Kasumi-1 (cell line): ENCODE measurements around the gene COBLL1.

ENCODE experiments used
- DNase-seq, 2 experiments: peaks; one replicate each; lab custom pipeline; 2025; lab: John Stamatoyannopoulos, UW

COBLL1 gene

GRCh38 chr2:164677271-164677670 lies 164.4 kb downstream of the COBLL1 start:
- DNase-seq: no peak

GRCh38 chr2:164675687-164676086 lies 165.9 kb downstream of the COBLL1 start:
- no peak for DNase-seq

GRCh38 chr2:164675027-164675426 lies 166.6 kb downstream of the COBLL1 start:
- DNase-seq: no peak

GRCh38 chr2:164671664-164672396 lies 169.8 kb downstream of the COBLL1 start:
- no peak for DNase-seq

GRCh38 chr2:164669291-164669690 lies 172.3 kb downstream of the COBLL1 start:
- no peak for DNase-seq

- DNase-seq: no peak
Measured at GRCh38 chr2:164667566-164667965, 174.1 kb downstream of the COBLL1 start.

GRCh38 chr2:164664070-164664469 lies 177.6 kb downstream of the COBLL1 start:
- no peak for DNase-seq

GRCh38 chr2:164662868-164663631 lies 178.6 kb downstream of the COBLL1 start:
- DNase-seq: no peak

GRCh38 chr2:164662066-164662465 lies 179.6 kb downstream of the COBLL1 start:
- DNase-seq: no peak

GRCh38 chr2:164661349-164661748 lies 180.3 kb downstream of the COBLL1 start:
- no peak for DNase-seq

- DNase-seq: no peak
Measured at GRCh38 chr2:164657129-164657528, 184.5 kb downstream of the COBLL1 start.

GRCh38 chr2:164655750-164656149 lies 185.9 kb downstream of the COBLL1 start:
- DNase-seq: no peak

- DNase-seq: no peak
Measured at GRCh38 chr2:164655336-164655735, 186.3 kb downstream of the COBLL1 start.

GRCh38 chr2:164651361-164651760 lies 190.3 kb downstream of the COBLL1 start:
- DNase-seq: no peak

- no peak for DNase-seq
Measured at GRCh38 chr2:164644036-164644700, 197.5 kb downstream of the COBLL1 start.

GRCh38 chr2:164642946-164643555 lies 198.6 kb downstream of the COBLL1 start:
- no peak for DNase-seq

- no peak for DNase-seq
Measured at GRCh38 chr2:164642268-164642667, 199.4 kb downstream of the COBLL1 start.
